ENCODE results near the gene JAKMIP1.

GRCh38 chr4:5996641-5997040, 203.7 kb downstream of the JAKMIP1 start:
- no peak for TF ChIP-seq CTCF (conservative IDR thresholded peaks at IDR 0.05; ENCODE audit: low read length)
- TF ChIP-seq EZH2phosphoT487 (IDR thresholded peaks at IDR 0.05; ENCODE audit: borderline replicate concordance, low read depth, low read length), result no peak

All from OCI-LY7 (cell line).